Thymus (tissue), 11 donors: ENCODE results near the gene TMEM88. TPM values are rescaled to one million over a fixed set of nuclear protein-coding genes. Genes with fewer than 3 reads are reported as not detected.
A peak's percentile ranks its signal among the peaks of the same experiment; 100 is the strongest.
"Not testable (repeated sequence)": the region's sequence is repeated elsewhere in the genome, so short reads cannot be mapped to it uniquely, and the experiment has no call there.

Experiments used
- DNase-seq, 9 donors: peaks; one replicate each; pipeline ENCODE4 v3.0.0-alpha.2; 2013; ENCODE audit warnings: low spot score in 9 of 9, low read depth in 6 of 9, missing footprints in 1 of 9
- H3K27ac ChIP-seq, 2 donors: one replicate each; pipeline ENCODE4 v1.5.1; 2013; ENCODE audit warnings: control low read depth in 1 of 2, low read depth in 1 of 2, low read length in 1 of 2, mild to moderate bottlenecking in 1 of 2, moderate library complexity in 1 of 2
- H3K27me3 ChIP-seq, 2 donors: one replicate each; pipeline ENCODE4 v1.5.1; 2013; ENCODE audit warnings: low read length in 1 of 2; ENCODE audit not compliant: control insufficient read depth in 2 of 2, insufficient read depth in 1 of 2
- H3K36me3 ChIP-seq, 2 donors: one replicate each; pipeline ENCODE4 v1.5.1; 2013; ENCODE audit warnings: low read length in 1 of 2, mild to moderate bottlenecking in 1 of 2, moderate library complexity in 1 of 2; ENCODE audit not compliant: control insufficient read depth in 2 of 2, insufficient read depth in 2 of 2
- H3K4me1 ChIP-seq, 2 donors: one replicate each; pipeline ENCODE4 v1.5.1; 2013; ENCODE audit warnings: low read length in 2 of 2; ENCODE audit not compliant: control insufficient read depth in 2 of 2, insufficient read depth in 2 of 2
- H3K4me3 ChIP-seq, 2 donors: one replicate each; pipeline ENCODE4 v1.5.1; 2013; ENCODE audit warnings: low read length in 2 of 2, control low read depth in 1 of 2, mild to moderate bottlenecking in 1 of 2
- H3K9me3 ChIP-seq, 2 donors: one replicate each; pipeline ENCODE4 v1.5.1; 2013; ENCODE audit warnings: low read length in 1 of 2, mild to moderate bottlenecking in 1 of 2; ENCODE audit not compliant: control insufficient read depth in 2 of 2, insufficient read depth in 1 of 2
- WGBS: extraction: QIAGEN DNeasy Blood & Tissue Kit; methylation state at CpG from one replicate; pipeline ENCODE4 v1.1.7; 2013; 5-methylcytosine and 5-hydroxymethylcytosine counted together
- polyA plus RNA-seq: library from polyadenylated mRNA; stranded (reverse); fragments of 200-250 nt; gene quantifications from one replicate; pipeline ENCODE4 v1.2.3, GENCODE V29; 2013
- total RNA-seq: library from RNA; stranded (reverse); fragments of 120-200 nt; gene quantifications from one replicate; pipeline ENCODE4 v1.2.4, GENCODE V29; 2013
- donor health status: healthy.

TMEM88 gene
- total and polyA plus RNA-seq, 2 donors: 1.6 to 29.1 TPM

DNA sequence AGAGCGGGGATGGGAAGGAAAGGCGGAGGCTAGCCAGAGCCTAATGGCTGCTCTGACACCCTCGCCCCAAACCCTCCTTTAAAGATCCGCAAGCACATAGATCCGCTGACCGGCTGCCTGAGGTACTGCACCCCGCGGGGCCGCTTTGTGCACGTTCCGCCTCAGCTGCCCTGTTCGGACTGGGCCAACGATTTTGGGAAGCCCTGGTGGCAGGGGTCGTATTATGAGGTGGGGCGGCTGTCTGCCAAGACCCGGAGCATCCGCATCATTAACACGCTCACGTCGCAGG lies 3.6 kb downstream of the TMEM88 start:
- Histone ChIP-seq H3K27me3 (no peaks in the 10 kb centered on the region), H3K4me1 (peaks cover 16 to 29% of the 10 kb centered on the region in 2 donors), H3K27ac (peak overlapping the region; percentile 87 to 98), H3K36me3 (peaks cover 22 to 41% of the 10 kb centered on the region in 2 donors), H3K9me3 (peaks cover 0 to 8% of the 10 kb centered on the region in 2 donors), H3K4me3 (peak overlapping the region; percentile 69 to 96)
- DNase-seq: no peak
- WGBS: 67% methylated on average over 20 of the region's 20 CpGs

- no peak for DNase-seq
- Histone ChIP-seq H3K4me3 (no peak overlapping the region), H3K36me3 (peaks cover 16 to 37% of the 10 kb centered on the region in 2 donors), H3K27me3 (no peaks in the 10 kb centered on the region), H3K27ac (no peak overlapping the region), H3K9me3 (peaks cover 0 to 8% of the 10 kb centered on the region in 2 donors), H3K4me1 (peaks cover 16 to 29% of the 10 kb centered on the region in 2 donors)
- WGBS: 96% methylated on average over 8 of the region's 8 CpGs
These were observed 4.2 kb downstream of the TMEM88 start for GRCh38 chr17:7859028-7859427.

- WGBS: 46% methylated on average over 3 of the region's 3 CpGs
- H3K9me3 ChIP-seq: no peaks in the 10 kb centered on the region
- H3K27ac ChIP-seq: no peak overlapping the region
- H3K27me3 ChIP-seq: no peaks in the 10 kb centered on the region
- H3K36me3 ChIP-seq: peaks cover 0 to 21% of the 10 kb centered on the region in 2 donors
- peaks cover 8 to 21% of the 10 kb centered on the region in 2 donors for H3K4me1 ChIP-seq
- no peak overlapping the region for H3K4me3 ChIP-seq
- peak in 1 of 9 donors; percentile 74 for DNase-seq
These were observed 8.0 kb downstream of the TMEM88 start for GRCh38 chr17:7862692-7863437.

DNA sequence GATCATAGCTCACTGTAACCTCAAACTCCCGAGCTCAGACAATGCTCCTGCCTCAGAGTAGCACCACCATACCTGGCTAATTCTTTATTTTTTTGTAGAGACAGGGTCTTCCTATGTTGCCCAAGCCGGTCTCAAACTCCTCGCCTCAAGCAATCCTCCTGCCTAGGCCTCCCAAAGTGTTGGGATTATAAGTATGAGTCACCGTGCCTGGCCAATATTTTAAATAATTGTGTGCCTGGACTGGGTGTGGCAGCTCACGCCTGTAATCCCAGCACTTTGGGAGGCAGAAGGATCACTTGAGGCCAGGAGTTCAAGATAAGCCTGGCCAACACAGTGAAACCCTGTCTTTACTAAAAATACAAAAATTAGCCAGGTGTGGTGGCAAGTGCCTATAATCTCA lies 9.5 kb downstream of the TMEM88 start:
- Histone ChIP-seq H3K4me1 (peaks cover 4 to 14% of the 10 kb centered on the region in 2 donors), H3K36me3 (peaks cover 0 to 20% of the 10 kb centered on the region in 2 donors)
- DNase-seq, H3K27me3 ChIP-seq, H3K27ac ChIP-seq, H3K9me3 ChIP-seq, H3K4me3 ChIP-seq: not testable (repeated sequence)
- 87% methylated on average over 5 of the region's 5 CpGs for WGBS

DNA sequence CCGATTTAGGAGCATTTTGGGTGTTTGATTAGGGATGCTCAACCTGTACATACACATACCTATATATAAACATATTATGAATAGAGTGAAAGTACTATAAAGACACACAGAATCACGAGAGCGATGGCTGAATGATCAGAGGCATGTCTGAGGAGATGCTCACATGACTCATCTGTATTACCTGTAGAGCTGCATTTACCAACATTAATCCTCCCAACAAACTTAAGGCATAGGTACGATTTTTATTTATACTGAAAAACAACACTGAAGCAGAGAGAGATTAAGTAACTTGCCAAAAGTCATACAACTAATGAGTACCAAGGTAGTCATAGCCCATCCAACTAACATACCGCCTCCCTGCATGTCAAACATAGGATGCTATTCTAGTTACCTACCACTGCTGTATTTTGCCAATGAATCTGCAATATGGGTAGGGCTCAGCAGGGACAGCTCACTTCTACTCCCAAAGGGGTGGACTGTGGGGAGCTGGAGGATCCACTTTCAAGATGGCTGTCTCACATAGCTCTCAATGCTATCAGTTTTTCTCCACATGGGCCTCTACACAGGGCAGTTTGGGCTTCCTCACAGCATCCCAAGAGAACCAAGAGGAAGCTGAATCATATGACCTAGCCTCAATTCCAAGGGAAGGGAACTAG lies 10.3 kb downstream of the TMEM88 start:
- no peaks in the 10 kb centered on the region for H3K9me3 ChIP-seq
- 99% methylated on average over 5 of the region's 5 CpGs for WGBS
- no peak for DNase-seq
- H3K36me3 ChIP-seq: peaks cover 0 to 17% of the 10 kb centered on the region in 2 donors
- no peak overlapping the region for H3K27ac ChIP-seq
- H3K4me3 ChIP-seq: no peak overlapping the region
- H3K27me3 ChIP-seq: no peaks in the 10 kb centered on the region
- peaks cover 4 to 14% of the 10 kb centered on the region in 2 donors for H3K4me1 ChIP-seq

DNA sequence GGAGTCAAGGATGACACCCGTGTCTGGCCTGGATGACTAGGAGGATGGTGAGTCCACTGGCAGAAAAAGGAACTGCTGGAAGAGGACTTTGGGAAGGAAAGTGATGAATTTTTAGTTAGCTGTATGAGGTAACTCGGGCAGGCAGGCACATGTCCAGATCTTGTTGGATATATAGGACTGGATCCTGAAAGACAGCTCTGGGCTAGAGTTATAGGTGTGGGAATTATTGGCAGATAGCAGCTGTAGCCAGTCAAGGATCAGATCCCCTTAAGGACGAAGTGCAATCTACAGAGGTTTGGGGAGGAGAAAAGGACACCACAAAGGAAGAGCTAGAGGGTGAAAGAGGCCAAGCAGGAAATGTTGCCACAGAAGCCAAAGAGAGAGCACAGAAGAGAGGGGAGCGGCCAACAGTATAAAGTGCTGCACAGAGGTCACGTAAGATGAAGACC lies 13.0 kb downstream of the TMEM88 start:
- Histone ChIP-seq H3K4me3 (no peak overlapping the region), H3K4me1 (peaks cover 4 to 14% of the 10 kb centered on the region in 2 donors), H3K9me3 (no peaks in the 10 kb centered on the region), H3K36me3 (peaks cover 0 to 7% of the 10 kb centered on the region in 2 donors), H3K27me3 (no peaks in the 10 kb centered on the region), H3K27ac (peak overlapping the region in 1 of 2 donors; percentile 53)
- 13% methylated on average over 5 of the region's 5 CpGs for WGBS
- DNase-seq: peak in 1 of 9 donors; percentile 50

DNA sequence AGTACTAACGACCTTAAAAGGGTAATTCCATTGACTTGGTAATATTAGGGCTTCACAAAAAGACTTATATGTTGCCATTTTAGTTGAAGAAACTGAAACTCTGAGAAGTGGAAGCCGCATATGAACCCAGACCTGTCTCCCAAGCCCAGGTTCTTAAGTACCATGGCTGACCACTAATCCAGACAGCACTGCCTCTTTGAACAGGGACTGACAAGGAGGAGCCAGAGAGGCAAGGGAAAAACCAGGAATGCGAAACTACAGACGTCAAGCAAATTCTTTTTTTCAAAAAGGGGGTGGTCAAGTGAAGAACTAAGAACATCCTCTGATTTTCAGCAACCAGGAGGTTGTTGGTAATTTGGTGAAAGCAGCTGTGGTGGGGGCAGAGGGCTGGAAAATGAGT lies 18.2 kb downstream of the TMEM88 start:
- WGBS: 96% methylated on average over 4 of the region's 4 CpGs
- no peak overlapping the region for H3K27ac ChIP-seq
- no peaks in the 10 kb centered on the region for H3K27me3 ChIP-seq
- H3K36me3 ChIP-seq: no peaks in the 10 kb centered on the region
- no peak overlapping the region for H3K4me3 ChIP-seq
- H3K9me3 ChIP-seq: no peaks in the 10 kb centered on the region
- peaks cover under 1 to 4% of the 10 kb centered on the region in 2 donors for H3K4me1 ChIP-seq
- DNase-seq: no peak

DNA sequence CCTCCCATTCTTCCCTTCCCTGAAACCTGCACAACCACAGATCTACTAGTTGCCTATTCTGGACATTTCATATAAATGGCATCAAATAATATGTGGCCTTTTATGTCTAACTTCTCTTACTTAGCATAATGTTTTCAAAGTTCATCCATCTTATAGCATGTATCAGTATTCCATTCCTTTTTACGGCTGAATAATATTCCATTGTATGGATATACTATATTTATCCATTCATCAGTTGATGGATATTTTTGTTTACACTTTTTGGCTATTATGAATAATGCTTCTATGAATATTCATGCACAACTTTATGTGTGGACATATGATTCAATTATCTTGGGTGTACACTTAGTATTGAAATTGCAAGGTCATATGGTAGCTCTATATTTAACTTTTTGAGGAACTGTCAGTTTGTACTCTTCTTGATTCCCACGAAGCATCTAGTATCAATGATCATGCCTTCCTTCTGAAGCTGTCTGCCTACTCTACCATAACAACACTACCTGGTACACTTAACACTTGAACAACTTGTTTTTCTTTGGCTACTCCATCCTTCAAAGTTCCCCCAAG lies 21.0 kb downstream of the TMEM88 start:
- Histone ChIP-seq H3K27ac (no peak overlapping the region), H3K9me3 (no peaks in the 10 kb centered on the region), H3K4me3 (no peak overlapping the region), H3K4me1 (peaks cover 6 to 13% of the 10 kb centered on the region in 2 donors), H3K36me3 (peaks cover 0 to 3% of the 10 kb centered on the region in 2 donors), H3K27me3 (no peaks in the 10 kb centered on the region)
- 69% methylated on average over 2 of the region's 2 CpGs for WGBS
- DNase-seq: no peak

GRCh38 chr17:7878234-7878633 lies 23.4 kb downstream of the TMEM88 start:
- H3K4me3 ChIP-seq: no peak overlapping the region
- no peak overlapping the region for H3K27ac ChIP-seq
- peaks cover 0 to 5% of the 10 kb centered on the region in 2 donors for H3K36me3 ChIP-seq
- peaks cover 26 to 36% of the 10 kb centered on the region in 2 donors for H3K4me1 ChIP-seq
- DNase-seq: no peak
- WGBS: 93% methylated on average over 7 of the region's 7 CpGs
- H3K27me3 ChIP-seq: no peaks in the 10 kb centered on the region
- H3K9me3 ChIP-seq: no peaks in the 10 kb centered on the region
